GM23338 (cell line): ENCODE measurements around the gene PROB1.

Source experiments
- CTCF ChIP-seq, 2 experiments: fragments of 200-600 bp in 1 of 2; sonication (generic) in 1 of 2; conservative IDR thresholded peaks; 2 replicates each; pipeline versions ENCODE4 v1.5.1 to v1.6.1; 2016 to 2017; ENCODE audit warnings: antibody characterized with exemption in 2 of 2, low read depth in 2 of 2, mild to moderate bottlenecking in 2 of 2, moderate library complexity in 1 of 2
- EZH2phosphoT487 ChIP-seq: fragments of 200-600 bp; sonication (generic); IDR thresholded peaks from one replicate; pipeline ENCODE4 v1.8.1; 2018; ENCODE audit warnings: antibody characterized with exemption; ENCODE audit not compliant: unreplicated experiment
- POLR2AphosphoS5 ChIP-seq: IDR thresholded peaks from 2 replicates; pipeline ENCODE4 v1.6.1; 2016; ENCODE audit warnings: antibody characterized with exemption, low read depth

GRCh38 chr5:139374909-139375308, 20.0 kb downstream of the PROB1 start:
- no peak for TF ChIP-seq CTCF (conservative IDR thresholded peaks at IDR 0.05; ENCODE audit: low read depth in 2 of 2)
- peak; percentile 47; the same call in 1 of the 2 replicates for TF ChIP-seq POLR2AphosphoS5
- TF ChIP-seq EZH2phosphoT487 = no peak
